ENCODE measurements around the gene SLC6A8.
"Not testable (repeated sequence)": the region's sequence is repeated elsewhere in the genome, so short reads cannot be mapped to it uniquely, and the experiment has no call there.

The SLC6A8 gene

GRCh38 chrX:153674219-153674851, 13.4 kb upstream of the SLC6A8 start:
- Mint-ChIP-seq H3K4me1 (ENCODE audit: low read depth) (no peaks in the 10 kb centered on the region), H3K27ac (no peak overlapping the region), H3K36me3 (ENCODE audit: low read depth) (no peaks in the 10 kb centered on the region), H3K9me3 (no peaks in the 10 kb centered on the region), H3K4me3 (no peak overlapping the region), H3K27me3 (ENCODE audit: low read depth) (peaks cover 22% of the 10 kb centered on the region)
- DNase-seq (ENCODE audit: low spot score) = no peak

DNA sequence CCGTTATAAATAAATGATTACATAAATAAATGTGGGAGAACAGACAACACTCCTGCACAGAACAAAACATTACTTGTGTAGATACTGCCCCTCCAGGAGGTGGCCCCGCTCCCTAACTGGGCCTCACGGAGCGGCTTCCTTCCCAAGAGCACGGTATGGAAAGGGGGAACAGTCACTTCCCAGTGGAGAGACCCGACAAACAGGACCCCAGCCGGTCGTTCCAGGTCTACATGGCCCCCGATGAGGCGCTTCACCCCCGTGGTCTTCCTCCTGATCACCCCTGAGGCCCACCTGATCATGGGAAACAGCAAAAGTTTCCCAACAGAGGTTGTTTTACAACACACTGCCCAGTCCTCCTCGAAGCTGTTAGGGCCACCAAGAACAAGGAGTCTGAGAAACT, 6.6 kb upstream of the SLC6A8 start:
- no peak overlapping the region for H3K27ac Mint-ChIP-seq
- no peaks in the 10 kb centered on the region for H3K36me3 Mint-ChIP-seq (ENCODE audit: low read depth)
- H3K27me3 Mint-ChIP-seq (ENCODE audit: low read depth) = peaks cover 9% of the 10 kb centered on the region
- H3K4me1 Mint-ChIP-seq (ENCODE audit: low read depth) = no peaks in the 10 kb centered on the region
- no peaks in the 10 kb centered on the region for H3K9me3 Mint-ChIP-seq
- H3K4me3 Mint-ChIP-seq = no peak overlapping the region
- no peak for DNase-seq (ENCODE audit: low spot score)

DNA sequence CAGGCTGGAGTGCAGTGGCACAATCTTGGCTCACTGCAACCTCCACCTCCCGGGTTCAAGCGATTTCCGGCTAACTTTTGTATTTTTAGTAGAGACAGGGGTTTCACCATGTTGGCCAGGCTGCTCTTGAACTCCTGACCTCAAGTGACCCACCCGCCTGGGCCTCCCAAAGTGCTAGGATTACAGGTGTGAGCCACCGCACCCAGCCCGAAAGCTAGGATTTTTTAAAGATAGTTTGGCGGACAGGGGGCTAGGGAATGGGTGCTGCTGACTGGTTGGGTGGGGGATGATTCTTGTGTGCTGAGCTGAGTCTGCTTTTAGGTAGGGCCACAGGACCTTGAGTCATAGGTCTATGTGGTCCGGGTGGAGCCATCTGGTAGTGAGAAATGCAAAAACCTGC, 4.2 kb upstream of the SLC6A8 start:
- H3K27me3 Mint-ChIP-seq (ENCODE audit: low read depth) = peaks cover 14% of the 10 kb centered on the region
- not testable (repeated sequence) for H3K9me3 Mint-ChIP-seq; H3K4me3 Mint-ChIP-seq; H3K27ac Mint-ChIP-seq; H3K4me1 Mint-ChIP-seq (ENCODE audit: low read depth); H3K36me3 Mint-ChIP-seq (ENCODE audit: low read depth); DNase-seq (ENCODE audit: low spot score)

DNA sequence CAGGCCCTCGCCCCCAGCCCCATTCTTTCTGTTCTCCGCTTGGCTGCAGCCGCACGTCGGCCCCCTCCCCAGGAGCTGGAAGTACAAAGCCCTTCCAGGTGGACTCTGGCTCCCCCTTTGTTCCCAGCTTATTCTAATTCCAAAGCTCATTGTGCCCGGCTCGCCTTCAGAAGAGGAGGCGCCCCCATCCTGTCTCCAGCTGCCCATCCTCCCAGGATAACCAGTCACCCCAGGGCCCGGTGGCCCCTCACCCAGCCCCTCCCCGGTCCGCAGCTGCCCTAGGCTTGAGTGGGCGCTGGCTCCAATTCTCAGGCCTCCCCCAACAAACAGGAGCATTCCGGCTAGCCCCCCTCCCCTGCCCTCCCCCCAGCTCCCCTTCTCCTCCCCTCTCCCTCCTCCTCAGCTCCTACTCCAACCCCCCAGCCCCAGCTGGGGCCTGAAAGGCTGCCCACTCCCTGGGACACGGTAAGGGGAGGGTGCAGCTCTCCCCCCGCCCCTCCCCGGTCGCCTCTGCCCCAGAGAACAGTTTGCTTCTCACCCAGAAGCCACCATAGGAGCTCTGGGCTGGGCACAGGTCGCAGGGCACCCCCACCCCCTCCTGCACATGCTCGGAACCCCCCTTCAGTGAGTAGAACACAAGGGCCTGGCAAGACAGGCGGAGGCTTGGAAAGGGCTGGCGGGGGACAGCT, 3.1 kb upstream of the SLC6A8 start:
- H3K4me3 Mint-ChIP-seq = no peak overlapping the region
- no peak overlapping the region for H3K27ac Mint-ChIP-seq
- DNase-seq (ENCODE audit: low spot score) = no peak
- no peaks in the 10 kb centered on the region for H3K9me3 Mint-ChIP-seq
- peaks cover 14% of the 10 kb centered on the region for H3K27me3 Mint-ChIP-seq (ENCODE audit: low read depth)
- no peaks in the 10 kb centered on the region for H3K4me1 Mint-ChIP-seq (ENCODE audit: low read depth)
- H3K36me3 Mint-ChIP-seq (ENCODE audit: low read depth) = no peaks in the 10 kb centered on the region

- H3K36me3 Mint-ChIP-seq (ENCODE audit: low read depth) = no peaks in the 10 kb centered on the region
- H3K27ac Mint-ChIP-seq = no peak overlapping the region
Measured at GRCh38 chrX:153685156-153685536, 2.6 kb upstream of the SLC6A8 start.

DNA sequence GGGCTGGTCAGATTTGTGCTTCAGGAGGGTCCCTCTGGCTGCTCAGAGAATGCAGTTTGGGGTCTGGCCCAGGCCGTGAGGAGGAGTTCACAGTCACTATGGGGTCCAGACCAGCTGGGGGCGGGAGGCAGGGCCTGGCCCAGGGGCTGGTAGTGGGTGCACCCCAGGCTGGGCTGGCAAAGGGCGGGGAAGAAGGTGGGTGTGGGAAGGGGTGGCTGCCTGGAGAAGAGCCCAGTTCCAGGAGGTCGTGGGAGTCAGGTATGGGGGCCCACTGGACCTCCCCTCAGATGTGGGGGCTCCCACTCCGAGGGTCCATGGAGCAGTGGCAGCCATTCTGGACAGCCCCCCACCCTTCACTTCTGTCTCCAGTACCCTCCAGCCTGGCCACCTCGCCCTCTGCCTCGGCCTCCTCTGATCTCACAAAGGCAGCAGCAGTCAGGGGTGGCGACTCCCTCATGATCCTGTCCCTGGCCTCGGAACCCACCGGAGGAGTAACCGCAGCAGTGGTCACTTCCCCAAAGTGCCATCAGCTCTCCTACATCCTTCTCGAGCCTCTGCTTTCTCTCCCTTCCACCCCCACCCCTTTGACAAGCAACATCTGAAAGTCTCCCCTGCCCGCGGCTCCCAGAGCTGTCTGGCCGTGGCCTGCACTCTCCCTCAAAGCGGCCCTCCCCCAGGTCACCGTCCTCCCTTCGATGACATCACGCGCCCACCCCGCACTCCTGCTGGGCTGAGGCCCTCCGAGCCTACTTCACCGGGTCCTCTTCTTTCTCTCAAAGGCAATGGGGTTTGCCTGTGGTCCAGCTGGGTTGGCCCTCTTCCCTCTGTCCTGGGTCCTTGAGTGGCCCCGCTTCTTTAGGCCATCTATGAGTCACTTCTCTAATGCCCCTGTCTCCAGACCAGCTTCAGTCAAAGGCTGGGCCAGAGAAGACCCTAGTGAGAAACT, 1.7 kb upstream of the SLC6A8 start:
- H3K27me3 Mint-ChIP-seq (ENCODE audit: low read depth) = peaks cover 17% of the 10 kb centered on the region
- no peaks in the 10 kb centered on the region for H3K9me3 Mint-ChIP-seq
- no peak overlapping the region for H3K4me3 Mint-ChIP-seq
- DNase-seq (ENCODE audit: low spot score) = no peak
- no peaks in the 10 kb centered on the region for H3K4me1 Mint-ChIP-seq (ENCODE audit: low read depth)
- H3K27ac Mint-ChIP-seq = no peak overlapping the region
- H3K36me3 Mint-ChIP-seq (ENCODE audit: low read depth) = no peaks in the 10 kb centered on the region

More at GRCh38 chrX:153685156-153685536, 2.6 kb upstream of the SLC6A8 start:
- Mint-ChIP-seq H3K4me1 (ENCODE audit: low read depth) (no peaks in the 10 kb centered on the region), H3K4me3 (no peak overlapping the region), H3K27me3 (ENCODE audit: low read depth) (peaks cover 17% of the 10 kb centered on the region), H3K9me3 (no peaks in the 10 kb centered on the region)
- DNase-seq (ENCODE audit: low spot score) = no peak

DNA sequence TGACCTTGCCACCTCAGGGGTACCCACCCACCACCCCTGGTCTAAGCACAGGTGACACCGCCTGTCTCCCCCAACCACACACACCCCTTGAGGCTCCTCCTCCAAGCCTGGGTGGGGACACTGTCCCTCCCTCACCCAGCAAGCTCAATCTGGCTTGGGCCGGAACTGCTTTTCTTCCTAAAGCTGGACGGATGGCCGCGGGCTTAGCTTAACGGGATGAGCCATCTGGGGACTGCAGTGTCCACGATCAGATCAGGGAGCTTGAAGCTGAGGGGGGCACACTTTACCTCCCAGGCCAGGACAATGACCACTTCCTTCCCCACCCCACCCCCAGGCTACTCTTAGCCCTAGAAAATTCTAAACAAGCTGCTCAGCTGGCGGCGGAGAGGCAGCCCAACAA, 1.0 kb upstream of the SLC6A8 start:
- H3K4me3 Mint-ChIP-seq = peak overlapping the region; percentile 19
- no peak for DNase-seq (ENCODE audit: low spot score)

DNA sequence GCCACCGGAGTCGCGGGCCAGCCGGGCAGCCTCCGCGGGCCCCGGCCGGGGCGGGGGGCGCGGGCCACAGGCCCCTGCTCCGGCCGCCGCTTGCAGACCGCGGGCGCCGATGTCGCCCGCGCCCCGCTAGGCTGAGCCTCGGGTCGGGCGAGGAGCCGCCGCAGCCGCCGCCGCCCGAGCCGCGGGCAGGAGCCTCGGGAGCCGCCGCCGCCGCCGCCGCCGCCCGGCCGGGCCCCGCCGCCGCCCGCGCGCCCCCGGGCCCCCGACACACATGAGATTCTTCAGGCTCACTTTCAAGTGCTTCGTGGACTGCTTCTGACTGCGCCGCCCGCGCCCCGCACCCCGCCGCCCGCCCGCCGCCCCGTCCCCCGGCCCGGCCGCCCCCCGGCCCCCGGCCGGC, 345 bp downstream of the SLC6A8 start:
- H3K9me3 Mint-ChIP-seq = no peaks in the 10 kb centered on the region
- no peaks in the 10 kb centered on the region for H3K36me3 Mint-ChIP-seq (ENCODE audit: low read depth)
- no peak for DNase-seq (ENCODE audit: low spot score)
- H3K27me3 Mint-ChIP-seq (ENCODE audit: low read depth) = peaks cover 14% of the 10 kb centered on the region
- no peak overlapping the region for H3K27ac Mint-ChIP-seq
- no peak overlapping the region for H3K4me3 Mint-ChIP-seq
- no peaks in the 10 kb centered on the region for H3K4me1 Mint-ChIP-seq (ENCODE audit: low read depth)

More for the DNA sequence above, 1.0 kb upstream of the SLC6A8 start:
- Mint-ChIP-seq H3K36me3 (ENCODE audit: low read depth) (no peaks in the 10 kb centered on the region), H3K27me3 (ENCODE audit: low read depth) (peaks cover 14% of the 10 kb centered on the region), H3K9me3 (no peaks in the 10 kb centered on the region), H3K27ac (no peak overlapping the region), H3K4me1 (ENCODE audit: low read depth) (no peaks in the 10 kb centered on the region)

GRCh38 chrX:153688506-153688905, 780 bp downstream of the SLC6A8 start:
- H3K36me3 Mint-ChIP-seq (ENCODE audit: low read depth) = no peaks in the 10 kb centered on the region
- DNase-seq (ENCODE audit: low spot score) = no peak

GRCh38 chrX:153688911-153689590, 1.3 kb downstream of the SLC6A8 start:
- DNase-seq (ENCODE audit: low spot score) = no peak
- Mint-ChIP-seq H3K4me1 (ENCODE audit: low read depth) (no peaks in the 10 kb centered on the region), H3K36me3 (ENCODE audit: low read depth) (no peaks in the 10 kb centered on the region), H3K4me3 (no peak overlapping the region), H3K27me3 (ENCODE audit: low read depth) (peaks cover 11% of the 10 kb centered on the region), H3K27ac (no peak overlapping the region), H3K9me3 (no peaks in the 10 kb centered on the region)

More at GRCh38 chrX:153688506-153688905, 780 bp downstream of the SLC6A8 start:
- Mint-ChIP-seq H3K9me3 (no peaks in the 10 kb centered on the region), H3K27me3 (ENCODE audit: low read depth) (peaks cover 13% of the 10 kb centered on the region), H3K27ac (no peak overlapping the region), H3K4me1 (ENCODE audit: low read depth) (no peaks in the 10 kb centered on the region), H3K4me3 (no peak overlapping the region)

DNA sequence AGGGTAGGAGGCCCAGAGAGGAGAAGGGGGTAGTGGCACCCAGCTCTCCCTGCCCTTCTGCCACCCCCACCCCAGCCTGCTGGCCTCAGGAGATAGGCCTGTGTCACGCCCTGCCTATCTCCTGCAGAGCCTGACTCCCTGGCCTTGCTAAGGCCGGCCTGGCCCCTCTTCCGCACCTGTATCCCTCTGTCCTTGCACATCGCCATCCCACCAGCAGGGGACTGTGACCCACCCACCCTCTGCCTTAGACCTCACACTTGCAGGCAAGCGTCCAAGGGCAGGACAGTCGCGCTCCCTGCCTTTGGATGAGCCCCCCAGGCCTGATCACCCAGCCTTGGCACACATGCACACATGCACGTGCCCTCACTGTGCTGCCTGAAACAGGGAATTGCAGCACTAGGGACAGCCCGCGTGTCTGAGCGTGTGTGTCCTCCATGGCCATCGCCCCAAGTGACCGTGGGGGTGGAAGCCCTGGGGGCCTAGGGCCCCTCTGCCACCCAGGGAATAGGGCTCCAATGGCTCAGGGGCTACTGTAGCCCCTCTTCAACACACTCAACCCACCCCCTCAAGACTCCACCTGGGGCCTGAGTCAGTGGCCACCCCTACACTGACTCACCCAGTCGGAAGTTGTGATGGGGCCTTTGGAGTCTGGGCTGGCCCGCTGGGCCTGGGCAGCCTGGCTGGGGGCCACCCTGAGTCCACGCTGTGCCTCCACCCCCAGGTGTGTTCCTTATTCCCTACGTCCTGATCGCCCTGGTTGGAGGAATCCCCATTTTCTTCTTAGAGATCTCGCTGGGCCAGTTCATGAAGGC, 2.1 kb downstream of the SLC6A8 start:
- no peaks in the 10 kb centered on the region for H3K4me1 Mint-ChIP-seq (ENCODE audit: low read depth)
- no peak for DNase-seq (ENCODE audit: low spot score)
- no peak overlapping the region for H3K4me3 Mint-ChIP-seq
- H3K27me3 Mint-ChIP-seq (ENCODE audit: low read depth) = peaks cover 11% of the 10 kb centered on the region
- no peaks in the 10 kb centered on the region for H3K36me3 Mint-ChIP-seq (ENCODE audit: low read depth)
- no peaks in the 10 kb centered on the region for H3K9me3 Mint-ChIP-seq
- H3K27ac Mint-ChIP-seq = no peak overlapping the region

- Mint-ChIP-seq H3K27me3 (ENCODE audit: low read depth) (peaks cover 11% of the 10 kb centered on the region), H3K9me3 (no peaks in the 10 kb centered on the region), H3K36me3 (ENCODE audit: low read depth) (no peaks in the 10 kb centered on the region), H3K27ac (no peak overlapping the region), H3K4me1 (ENCODE audit: low read depth) (no peaks in the 10 kb centered on the region), H3K4me3 (no peak overlapping the region)
- DNase-seq (ENCODE audit: low spot score) = no peak
Measured at GRCh38 chrX:153690466-153690865, 2.7 kb downstream of the SLC6A8 start.

All from T-helper 2 cell treated with Interferon-gamma antibody and Interleukin-4, amounts not matched to agents 5 μg/mL and 100 μg/mL, for 36 hours (primary cell).